Keratinocyte (primary cell): ENCODE results near the gene LRRC74B. TPM values are rescaled to one million over a fixed set of nuclear protein-coding genes. Genes with fewer than 3 reads are reported as not detected.

ENCODE experiments used
- DNase-seq: peaks from one replicate; pipeline ENCODE4 v3.0.0-alpha.2; 2011; ENCODE audit warnings: low read depth, missing footprints, low spot score
- FAIRE-seq: peaks from 2 replicates; lab custom pipeline; 2011; peaks lifted over from hg19 to GRCh38; lab: Jason Lieb, UNC
- H2AFZ ChIP-seq: 2 replicates; pipeline ENCODE4 v1.6.0; 2012; ENCODE audit warnings: low read length, control low read depth, inconsistent platforms; ENCODE audit not compliant: control insufficient read depth
- H3K27ac ChIP-seq: 2 replicates; pipeline ENCODE4 v1.5.1; 2011; ENCODE audit warnings: low read length; ENCODE audit not compliant: control insufficient read depth, insufficient read depth
- H3K27me3 ChIP-seq: 3 replicates; pipeline ENCODE4 v1.6.0; 2011; ENCODE audit warnings: low read length; ENCODE audit not compliant: control insufficient read depth, insufficient read depth; ENCODE audit errors: extremely low read depth
- H3K36me3 ChIP-seq, 2 experiments: 2 replicates in 1 of 2; 3 replicates in 1 of 2; pipeline ENCODE4 v1.5.1; 2011; ENCODE audit warnings: low read length in 2 of 2, mild to moderate bottlenecking in 1 of 2; ENCODE audit not compliant: control insufficient read depth in 2 of 2, insufficient read depth in 2 of 2; ENCODE audit errors: extremely low read depth in 1 of 2
- H3K4me1 ChIP-seq: 3 replicates; pipeline ENCODE4 v1.5.1; 2011; ENCODE audit warnings: low read length; ENCODE audit not compliant: control insufficient read depth, insufficient read depth; ENCODE audit errors: extremely low read depth
- H3K4me2 ChIP-seq: 3 replicates; pipeline ENCODE4 v1.6.0; 2011; ENCODE audit warnings: low read depth, low read length; ENCODE audit not compliant: control insufficient read depth, insufficient read depth; ENCODE audit errors: extremely low read depth
- H3K4me3 ChIP-seq, 3 experiments: fragments of 200-600 bp in 1 of 3; sonication (generic) in 1 of 3; 2 replicates in 2 of 3; 3 replicates in 1 of 3; pipeline ENCODE4 v1.5.1; 2011 to 2016; ENCODE audit warnings: low read length in 3 of 3, mild to moderate bottlenecking in 3 of 3, control low read depth in 2 of 3, inconsistent platforms in 1 of 3, low read depth in 1 of 3, mixed read lengths in 1 of 3, mixed run types in 1 of 3, moderate library complexity in 1 of 3; ENCODE audit not compliant: control insufficient read depth in 2 of 3, insufficient read depth in 2 of 3; ENCODE audit errors: extremely low read depth in 1 of 3
- H3K79me2 ChIP-seq: 2 replicates; pipeline ENCODE4 v1.6.0; 2012; ENCODE audit warnings: low read length; ENCODE audit not compliant: control insufficient read depth, insufficient read depth
- H3K9ac ChIP-seq: 3 replicates; pipeline ENCODE4 v1.6.0; 2011; ENCODE audit warnings: low read length; ENCODE audit not compliant: control insufficient read depth, insufficient read depth; ENCODE audit errors: extremely low read depth
- H3K9me1 ChIP-seq: 3 replicates; pipeline ENCODE4 v1.6.0; 2011; ENCODE audit warnings: low read length; ENCODE audit not compliant: control insufficient read depth, insufficient read depth; ENCODE audit errors: extremely low read depth
- H3K9me3 ChIP-seq: 2 replicates; pipeline ENCODE4 v1.5.1; 2012; ENCODE audit warnings: low read depth, low read length; ENCODE audit not compliant: control insufficient read depth
- H4K20me1 ChIP-seq: 3 replicates; pipeline ENCODE4 v1.6.0; 2011; ENCODE audit warnings: low read length; ENCODE audit not compliant: control insufficient read depth, insufficient read depth; ENCODE audit errors: extremely low read depth
- CTCF ChIP-seq, 3 experiments: IDR thresholded peaks in 1 of 3; conservative IDR thresholded peaks in 1 of 3; optimal IDR thresholded peaks in 1 of 3; 2 replicates in 2 of 3; 3 replicates in 1 of 3; pipeline versions ENCODE3 to v1.5.1; 2011; ENCODE audit warnings: low read length in 3 of 3, mild to moderate bottlenecking in 3 of 3, moderate library complexity in 2 of 3, control low read depth in 1 of 3, inconsistent platforms in 1 of 3; ENCODE audit not compliant: insufficient read depth in 2 of 3; ENCODE audit errors: extremely low read depth in 1 of 3
- EZH2 ChIP-seq: IDR thresholded peaks from one replicate; pipeline ENCODE4 v1.6.1; 2012; ENCODE audit warnings: inconsistent platforms, mild to moderate bottlenecking, low read length, moderate library complexity
- dilution Hi-C: fragments of 300-500 bp; cut with MboI; formaldehyde crosslinking; loops from one replicate; pipeline ENCODE4 v1.7.0; 2020; ENCODE audit warnings: low sequenced_read_pairs; ENCODE audit not compliant: extremely low pct_ligation_motif_present
- polyA plus RNA-seq, 5 experiments: library from polyadenylated mRNA; depleted of rRNA in 3 of 5; stranded (reverse) in 3 of 5; stranded (forward) in 1 of 5; unstranded in 1 of 5; fragments of >200 nt; gene quantifications; 1 replicate in 1 of 5; 2 replicates in 3 of 5; 3 replicates in 1 of 5; pipeline versions ENCODE4 v1.2.1 to v1.2.3, GENCODE V29; 2011 to 2012; ENCODE audit warnings: missing spikeins in 2 of 5, low read depth in 1 of 5, low replicate concordance in 1 of 5

Gene LRRC74B
- polyA plus RNA-seq, 1 donor (not counting 4 experiments of a cell fraction or from before 2014, with no cell fraction given), result not detected

- no peak for TF ChIP-seq EZH2
- no peak for TF ChIP-seq CTCF (optimal IDR thresholded peaks at IDR 0.05 in 1 of 3, IDR thresholded peaks at IDR 0.05 in 1 of 3, conservative IDR thresholded peaks at IDR 0.05 in 1 of 3; ENCODE audit: extremely low read depth in 1 of 3, insufficient read depth in 2 of 3, low read length in 3 of 3)
- Histone ChIP-seq H3K4me1 (no peaks in the 10 kb centered on the region), H3K79me2 (no peaks in the 10 kb centered on the region), H3K27ac (no peak overlapping the region), H3K27me3 (peaks cover 8% of the 10 kb centered on the region), H3K9me1 (no peaks in the 10 kb centered on the region), H3K4me2 (no peak overlapping the region), H4K20me1 (no peaks in the 10 kb centered on the region), H3K4me3 (no peak overlapping the region), H2AFZ (no peak overlapping the region), H3K9me3 (no peaks in the 10 kb centered on the region), H3K9ac (no peak overlapping the region), H3K36me3 (no peaks in the 10 kb centered on the region)
- dilution Hi-C loops, result no loop called here
- no peak for FAIRE-seq
- no peak for DNase-seq
These were observed 19.4 kb downstream of the LRRC74B start for GRCh38 chr22:21064917-21065864.

GRCh38 chr22:21067075-21067900 lies 21.5 kb downstream of the LRRC74B start:
- no peaks in the 10 kb centered on the region for H3K9me3 ChIP-seq
- H3K9ac ChIP-seq, result no peak overlapping the region
- H3K4me1 ChIP-seq, result no peaks in the 10 kb centered on the region
- H3K36me3 ChIP-seq, result no peaks in the 10 kb centered on the region
- peaks cover 8% of the 10 kb centered on the region for H3K27me3 ChIP-seq
- FAIRE-seq (no peak), DNase-seq (no peak)
- H2AFZ ChIP-seq, result no peak overlapping the region
- H3K4me2 ChIP-seq, result no peak overlapping the region
- dilution Hi-C loops, result no loop called here
- H3K4me3 ChIP-seq, result no peak overlapping the region
- no peaks in the 10 kb centered on the region for H4K20me1 ChIP-seq
- no peak overlapping the region for H3K27ac ChIP-seq
- TF ChIP-seq CTCF (optimal IDR thresholded peaks at IDR 0.05 in 1 of 3, IDR thresholded peaks at IDR 0.05 in 1 of 3, conservative IDR thresholded peaks at IDR 0.05 in 1 of 3; ENCODE audit: extremely low read depth in 1 of 3, insufficient read depth in 2 of 3, low read length in 3 of 3), result no peak
- TF ChIP-seq EZH2, result no peak
- H3K9me1 ChIP-seq, result no peaks in the 10 kb centered on the region
- no peaks in the 10 kb centered on the region for H3K79me2 ChIP-seq
